Testis (tissue), 3 donors: ENCODE results near the gene DOK6. TPM values are rescaled to one million over a fixed set of nuclear protein-coding genes. Genes with fewer than 3 reads are reported as not detected.

Experiments used
- DNase-seq: peaks from one replicate; pipeline ENCODE4 v3.0.0-alpha.2; 2019
- H3K27ac ChIP-seq, 2 donors: fragments of 200-600 bp; sonication (generic); one replicate each; pipeline ENCODE4 v1.5.1; 2019
- H3K27me3 ChIP-seq: fragments of 200-600 bp; sonication (generic); one replicate; pipeline ENCODE4 v1.5.1; 2019
- H3K36me3 ChIP-seq: fragments of 200-600 bp; sonication (generic); one replicate; pipeline ENCODE4 v1.5.1; 2017; ENCODE audit warnings: low read depth; ENCODE audit errors: missing control alignments
- H3K4me1 ChIP-seq: fragments of 200-600 bp; sonication (generic); one replicate; pipeline ENCODE4 v1.5.1; 2019
- H3K4me3 ChIP-seq, 2 donors: fragments of 200-600 bp; sonication (generic); one replicate each; pipeline ENCODE4 v1.5.1; 2017 to 2019
- H3K9me3 ChIP-seq: fragments of 200-600 bp; sonication (generic); one replicate; pipeline ENCODE4 v1.5.1; 2017
- POLR2A ChIP-seq: fragments of 450-650 bp; IDR thresholded peaks from one replicate; pipeline ENCODE4 v1.6.1; 2017; ENCODE audit warnings: antibody characterized with exemption, mild to moderate bottlenecking, moderate library complexity
- WGBS, 2 donors: methylation state at CpG; one replicate each; pipeline ENCODE4 v1.1.5; 2018; 5-methylcytosine and 5-hydroxymethylcytosine counted together
- intact Hi-C: fragments of 100-400 bp; cut with DNase I; formaldehyde crosslinking; loops from one replicate; pipeline ENCODE4 v1.15.1; 2023; ENCODE audit warnings: low total_unique reads
- polyA plus RNA-seq: library from polyadenylated mRNA; stranded (reverse); fragments of 350-450 nt; fragmentation: Illumina TruSeq; extraction: RNeasy Lipid Tissue Mini Kit (QIAGEN cat#74804); gene quantifications from one replicate; pipeline ENCODE4 v1.2.3, GENCODE V29; 2014; ENCODE audit warnings: low read depth, low replicate concordance; ENCODE audit not compliant: insufficient read depth
- total RNA-seq, 2 donors: library from RNA; depleted of rRNA; stranded (reverse); fragments of >200 nt; gene quantifications; one replicate each; pipeline ENCODE4 v1.2.3, GENCODE V29; 2016
- TF ChIP-seq, protein P1 (sequence below), 3 experiments: fragments of 450-650 bp in 2 of 3; fragments of 200-600 bp in 1 of 3; sonication (generic) in 1 of 3; IDR thresholded peaks; one replicate each; pipeline ENCODE4 v1.5.1; 2016 to 2019; ENCODE audit warnings: antibody characterized with exemption in 3 of 3, mild to moderate bottlenecking in 2 of 3, moderate library complexity in 1 of 3

The DOK6 gene
- total and polyA plus RNA-seq, 3 donors from 2014 or later: 0.71 to 11.1 (median 8.5) TPM

DNA sequence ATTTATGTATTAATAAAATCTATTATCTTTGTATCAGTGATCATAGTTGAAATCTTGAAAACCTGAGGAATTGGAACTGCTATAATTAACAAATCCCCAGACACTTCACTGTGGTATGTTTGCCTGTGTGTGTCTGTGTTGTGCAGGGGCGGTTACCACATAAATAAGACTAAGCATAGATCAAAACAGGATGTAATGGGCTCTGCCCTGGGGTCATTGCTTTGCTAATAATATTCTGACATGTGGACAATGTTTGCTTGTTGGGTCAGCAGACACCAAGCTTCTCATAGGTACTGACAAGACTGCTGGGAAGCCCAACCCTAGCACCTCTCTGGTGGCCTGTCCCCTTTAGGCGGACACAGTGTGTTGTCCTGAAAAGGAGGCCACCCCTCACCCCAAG is 35.8 kb upstream of the DOK6 start:
- Histone ChIP-seq H3K36me3 (no peaks in the 10 kb centered on the region), H3K27ac (no peak overlapping the region), H3K9me3 (no peaks in the 10 kb centered on the region), H3K4me1 (no peaks in the 10 kb centered on the region), H3K4me3 (no peak overlapping the region), H3K27me3 (no peaks in the 10 kb centered on the region)
- intact Hi-C loops: no loop called here
- DNase-seq: no peak
- WGBS, 2 donors: 87 to 92% methylated on average over 1 to 2 of the region's 2 CpGs
- TF ChIP-seq, protein P1, sequence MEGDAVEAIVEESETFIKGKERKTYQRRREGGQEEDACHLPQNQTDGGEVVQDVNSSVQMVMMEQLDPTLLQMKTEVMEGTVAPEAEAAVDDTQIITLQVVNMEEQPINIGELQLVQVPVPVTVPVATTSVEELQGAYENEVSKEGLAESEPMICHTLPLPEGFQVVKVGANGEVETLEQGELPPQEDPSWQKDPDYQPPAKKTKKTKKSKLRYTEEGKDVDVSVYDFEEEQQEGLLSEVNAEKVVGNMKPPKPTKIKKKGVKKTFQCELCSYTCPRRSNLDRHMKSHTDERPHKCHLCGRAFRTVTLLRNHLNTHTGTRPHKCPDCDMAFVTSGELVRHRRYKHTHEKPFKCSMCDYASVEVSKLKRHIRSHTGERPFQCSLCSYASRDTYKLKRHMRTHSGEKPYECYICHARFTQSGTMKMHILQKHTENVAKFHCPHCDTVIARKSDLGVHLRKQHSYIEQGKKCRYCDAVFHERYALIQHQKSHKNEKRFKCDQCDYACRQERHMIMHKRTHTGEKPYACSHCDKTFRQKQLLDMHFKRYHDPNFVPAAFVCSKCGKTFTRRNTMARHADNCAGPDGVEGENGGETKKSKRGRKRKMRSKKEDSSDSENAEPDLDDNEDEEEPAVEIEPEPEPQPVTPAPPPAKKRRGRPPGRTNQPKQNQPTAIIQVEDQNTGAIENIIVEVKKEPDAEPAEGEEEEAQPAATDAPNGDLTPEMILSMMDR (IDR thresholded peaks at IDR 0.05): no peak
- TF ChIP-seq POLR2A: no peak

DNA sequence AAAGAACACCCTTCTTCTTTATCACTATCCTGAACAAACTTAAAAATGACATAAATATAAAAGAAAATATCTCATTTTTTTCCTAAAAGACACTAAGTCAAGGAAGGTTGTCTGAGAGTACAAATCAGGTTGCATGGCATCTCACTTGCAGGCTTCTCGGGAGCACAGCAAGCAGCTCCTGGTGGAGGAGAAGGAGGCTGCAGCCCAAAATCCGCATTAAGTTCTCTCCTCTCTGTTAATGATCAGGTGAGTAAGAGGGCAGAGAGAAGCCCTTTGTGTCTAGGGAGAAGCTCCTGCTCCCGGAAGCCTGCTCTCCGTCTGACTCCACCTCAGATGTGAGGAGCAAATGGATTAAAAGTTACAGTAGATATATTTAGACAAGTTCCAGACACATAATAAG is 35.0 kb upstream of the DOK6 start:
- no peaks in the 10 kb centered on the region for H3K36me3 ChIP-seq
- TF ChIP-seq, protein P1 (IDR thresholded peaks at IDR 0.05): no peak
- no peak for TF ChIP-seq POLR2A
- no peaks in the 10 kb centered on the region for H3K9me3 ChIP-seq
- no peaks in the 10 kb centered on the region for H3K27me3 ChIP-seq
- no peaks in the 10 kb centered on the region for H3K4me1 ChIP-seq
- WGBS, 2 donors: 71 to 81% methylated on average over 4 of the region's 4 CpGs
- DNase-seq: peak; percentile 14
- H3K4me3 ChIP-seq: no peak overlapping the region
- H3K27ac ChIP-seq: no peak overlapping the region
- intact Hi-C loops: no loop called here

DNA sequence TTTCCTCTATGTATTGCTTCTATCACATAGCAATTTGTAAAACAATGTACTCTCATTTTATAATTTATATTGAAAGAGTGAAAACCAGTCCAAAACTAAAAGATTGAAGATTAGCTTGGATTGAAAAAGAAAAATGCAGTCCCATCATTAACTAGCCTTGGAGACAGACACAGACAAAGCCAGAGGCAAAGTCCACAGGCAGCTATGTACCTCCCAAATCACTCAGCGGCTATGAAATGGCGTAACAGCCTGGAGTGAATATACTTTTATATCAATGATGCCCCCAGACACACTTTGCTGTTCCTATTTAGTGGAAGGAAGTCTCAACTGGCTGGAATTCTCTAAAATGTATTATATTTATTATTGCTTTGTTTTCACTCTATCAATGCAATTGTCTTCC is 33.6 kb upstream of the DOK6 start:
- intact Hi-C loops: no loop called here
- Histone ChIP-seq H3K4me1 (no peaks in the 10 kb centered on the region), H3K9me3 (no peaks in the 10 kb centered on the region), H3K4me3 (no peak overlapping the region), H3K27ac (no peak overlapping the region), H3K36me3 (no peaks in the 10 kb centered on the region), H3K27me3 (no peaks in the 10 kb centered on the region)
- no peak for DNase-seq
- 95 to 100% methylated on average over 2 of the region's 2 CpGs for WGBS, 2 donors
- TF ChIP-seq POLR2A: no peak
- TF ChIP-seq, protein P1 (IDR thresholded peaks at IDR 0.05): no peak

DNA sequence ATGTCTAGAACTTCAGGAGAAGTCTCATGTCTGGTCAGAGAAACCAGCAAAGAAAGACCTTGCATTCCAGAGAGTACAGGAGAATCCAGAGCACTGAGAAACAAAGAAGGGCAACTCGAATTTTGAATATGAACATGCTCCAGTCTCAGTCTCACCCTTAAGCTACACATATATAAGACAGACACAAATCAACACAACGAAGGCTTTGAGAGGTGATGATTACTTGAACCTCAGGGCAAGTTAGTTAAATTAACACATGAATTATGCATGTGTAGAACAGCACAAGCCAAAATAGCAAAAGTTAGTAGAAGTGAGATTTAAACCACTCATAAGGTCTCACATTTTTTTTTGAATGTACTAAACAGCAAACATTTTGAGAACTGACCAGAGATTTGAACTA is 29.0 kb upstream of the DOK6 start:
- Histone ChIP-seq H3K27me3 (no peaks in the 10 kb centered on the region), H3K36me3 (no peaks in the 10 kb centered on the region), H3K27ac (no peak overlapping the region), H3K9me3 (no peaks in the 10 kb centered on the region), H3K4me1 (no peaks in the 10 kb centered on the region), H3K4me3 (no peak overlapping the region)
- intact Hi-C loops: no loop called here
- no peak for DNase-seq
- no peak for TF ChIP-seq POLR2A
- TF ChIP-seq, protein P1 (IDR thresholded peaks at IDR 0.05): no peak
- 63 to 81% methylated on average over 2 of the region's 2 CpGs for WGBS, 2 donors

DNA sequence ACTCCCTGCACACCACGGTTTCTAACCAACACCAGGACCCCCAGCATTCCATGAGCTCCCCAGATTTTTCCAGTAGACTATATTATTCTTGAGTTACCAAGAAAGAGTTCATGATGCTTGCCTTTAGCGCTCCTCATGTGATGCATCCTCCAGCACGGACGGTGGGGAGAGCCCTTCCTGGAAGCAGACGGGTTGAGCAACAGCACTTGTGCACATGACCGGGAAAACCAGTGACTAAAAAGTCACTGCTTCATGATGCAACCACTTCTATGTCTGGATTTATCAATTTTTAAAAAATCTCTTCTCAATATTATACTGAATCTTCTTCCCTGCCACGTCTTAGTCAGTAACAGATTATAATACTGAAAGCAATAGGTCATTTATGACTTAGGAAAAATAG is 20.4 kb upstream of the DOK6 start:
- Histone ChIP-seq H3K27ac (no peak overlapping the region), H3K4me3 (no peak overlapping the region), H3K27me3 (no peaks in the 10 kb centered on the region), H3K4me1 (no peaks in the 10 kb centered on the region), H3K9me3 (no peaks in the 10 kb centered on the region), H3K36me3 (no peaks in the 10 kb centered on the region)
- WGBS, 2 donors: 90 to 93% methylated on average over 7 of the region's 7 CpGs
- intact Hi-C loops: no loop called here
- no peak for TF ChIP-seq POLR2A
- no peak for DNase-seq
